GM12891 (cell line): Measurements from ENCODE around the gene SPSB3.

Experiments used
- PAX5 ChIP-seq: IDR thresholded peaks from 2 replicates; pipeline ENCODE4 v1.6.1; 2011; ENCODE audit warnings: low read length, moderate library complexity, mild to moderate bottlenecking; ENCODE audit not compliant: insufficient read depth, severe bottlenecking
- POLR2A ChIP-seq: IDR thresholded peaks from 2 replicates; pipeline ENCODE4 v1.6.1; 2011; ENCODE audit warnings: low read depth, low read length, control low read depth
- POLR2AphosphoS5 ChIP-seq: IDR thresholded peaks from 2 replicates; pipeline ENCODE4 v1.6.1; 2011; ENCODE audit warnings: low read depth, low read length, control low read depth
- POU2F2 ChIP-seq: IDR thresholded peaks from 2 replicates; pipeline ENCODE4 v1.6.1; 2011; ENCODE audit warnings: low read depth, mild to moderate bottlenecking, control low read depth, low read length, moderate library complexity
- SPI1 ChIP-seq: IDR thresholded peaks from 2 replicates; pipeline ENCODE4 v1.6.1; 2011; ENCODE audit warnings: low read depth, low read length, control low read depth
- TAF1 ChIP-seq: IDR thresholded peaks from 2 replicates; pipeline ENCODE4 v1.6.1; 2011; ENCODE audit warnings: low read depth, low read length, control low read depth

DNA sequence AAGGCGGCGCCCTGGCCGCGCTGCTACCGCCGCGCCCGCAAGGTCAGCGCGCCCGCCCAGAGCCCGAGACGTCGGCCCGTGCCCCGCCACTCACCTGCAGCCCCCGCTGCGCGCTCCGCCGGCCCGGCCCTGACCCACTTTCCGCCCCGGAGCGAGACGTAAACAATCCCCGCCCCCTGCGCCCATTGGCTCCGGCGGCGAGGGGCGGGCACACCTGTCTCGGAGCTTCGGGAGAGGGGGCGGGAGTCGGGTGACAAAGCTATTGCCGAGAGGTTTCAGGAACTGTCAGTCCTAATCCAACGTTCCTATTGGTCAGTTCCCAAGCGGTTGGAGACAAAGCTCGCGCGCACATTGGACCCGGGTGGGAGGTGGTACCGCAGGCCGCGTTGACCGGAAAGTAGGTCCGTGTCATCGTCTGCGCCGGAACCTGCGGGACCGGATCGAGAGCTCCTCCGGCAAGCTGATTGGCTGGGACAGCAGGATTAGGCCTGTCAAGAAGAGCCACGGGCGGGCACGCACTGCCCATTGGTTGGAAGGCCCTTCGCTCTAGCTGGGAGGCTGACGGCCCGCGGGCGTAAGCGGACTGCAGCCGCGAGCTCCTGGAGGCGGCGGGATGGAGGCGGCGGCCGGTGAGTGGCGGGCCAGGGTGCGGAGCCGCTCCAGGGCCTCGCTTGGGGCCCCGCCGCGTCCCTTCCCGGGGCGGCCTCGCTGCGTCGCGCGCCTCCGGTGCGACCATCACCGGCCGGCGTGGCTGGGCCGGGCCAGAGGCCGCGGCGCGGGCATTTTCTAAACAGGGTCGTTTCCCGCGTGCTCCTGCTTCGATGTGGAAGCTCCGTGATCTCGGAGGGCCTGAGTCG lies at the start of gene SPSB3, which contains the start of gene NUBP2:
- no peak for TF ChIP-seq PAX5
- TF ChIP-seq POLR2AphosphoS5: peak; percentile 29; the same call in 1 of the 2 replicates
- TF ChIP-seq POLR2A: peak; percentile 80
- TF ChIP-seq SPI1: no peak
- peak; percentile 55 for TF ChIP-seq TAF1
- TF ChIP-seq POU2F2: peak; percentile 29
